GM19463 (cell line): ENCODE measurements around the gene FLNB.

Experiments
- ATAC-seq: cut with Tn5 transposase; IDR thresholded peaks from one replicate; pipeline ENCODE4 v1.9.1; 2021; ENCODE audit warnings: mild to moderate bottlenecking, moderate library complexity; ENCODE audit not compliant: unreplicated experiment

The FLNB gene

GRCh38 chr3:58129041-58129770, 121.0 kb downstream of the FLNB start:
- ATAC-seq = no peak

GRCh38 chr3:58130591-58130990, 122.4 kb downstream of the FLNB start:
- ATAC-seq = no peak

GRCh38 chr3:58131101-58131825, 123.0 kb downstream of the FLNB start:
- ATAC-seq = no peak

GRCh38 chr3:58132850-58133249, 124.6 kb downstream of the FLNB start:
- no peak for ATAC-seq

DNA sequence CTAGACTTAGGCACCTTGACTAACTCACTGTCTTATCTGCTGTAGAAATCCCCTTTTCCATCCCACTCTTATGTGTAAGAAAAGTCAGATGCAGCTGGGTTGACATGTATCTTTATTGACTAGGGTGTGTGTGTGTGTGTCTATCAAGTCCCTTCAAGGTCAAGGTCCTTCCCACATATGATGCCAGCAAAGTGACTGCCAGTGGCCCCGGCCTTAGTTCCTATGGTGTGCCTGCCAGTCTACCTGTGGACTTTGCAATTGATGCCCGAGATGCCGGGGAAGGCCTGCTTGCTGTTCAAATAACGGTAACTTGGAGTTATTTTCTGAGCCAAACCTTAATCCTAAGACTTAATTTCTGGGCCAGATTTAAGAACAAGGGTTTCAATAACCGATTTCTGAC, 126.2 kb downstream of the FLNB start:
- no peak for ATAC-seq

GRCh38 chr3:58135712-58136543, 127.7 kb downstream of the FLNB start:
- ATAC-seq = no peak

GRCh38 chr3:58137306-58137705, 129.1 kb downstream of the FLNB start:
- ATAC-seq = no peak

GRCh38 chr3:58141766-58142345, 133.6 kb downstream of the FLNB start:
- ATAC-seq = no peak

- ATAC-seq = no peak
Measured at GRCh38 chr3:58143417-58144055, 135.3 kb downstream of the FLNB start.

- no peak for ATAC-seq
Measured at GRCh38 chr3:58144478-58145325, 136.5 kb downstream of the FLNB start.

- no peak for ATAC-seq
Measured at GRCh38 chr3:58148049-58148448, 139.8 kb downstream of the FLNB start.

GRCh38 chr3:58150130-58150809, 142.0 kb downstream of the FLNB start:
- no peak for ATAC-seq

DNA sequence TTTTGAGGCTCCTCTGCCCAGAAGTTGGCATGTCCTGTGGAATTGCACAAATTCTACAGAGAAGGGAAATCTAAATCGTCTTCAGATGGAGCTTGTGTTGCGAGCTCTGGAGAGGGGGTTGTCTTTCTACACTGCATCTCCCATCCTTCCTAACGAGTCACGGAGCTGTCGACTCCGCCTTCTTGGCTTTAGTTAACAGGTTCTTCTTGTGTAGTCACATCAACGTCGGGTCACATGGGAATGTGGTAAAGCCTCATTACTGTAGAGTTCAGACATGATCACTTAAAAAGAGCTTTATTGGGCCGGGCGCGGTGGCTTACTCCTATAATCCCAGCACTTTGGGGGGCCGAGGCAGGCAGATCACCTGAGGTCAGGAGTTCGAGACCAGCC, 142.6 kb downstream of the FLNB start:
- ATAC-seq = no peak

DNA sequence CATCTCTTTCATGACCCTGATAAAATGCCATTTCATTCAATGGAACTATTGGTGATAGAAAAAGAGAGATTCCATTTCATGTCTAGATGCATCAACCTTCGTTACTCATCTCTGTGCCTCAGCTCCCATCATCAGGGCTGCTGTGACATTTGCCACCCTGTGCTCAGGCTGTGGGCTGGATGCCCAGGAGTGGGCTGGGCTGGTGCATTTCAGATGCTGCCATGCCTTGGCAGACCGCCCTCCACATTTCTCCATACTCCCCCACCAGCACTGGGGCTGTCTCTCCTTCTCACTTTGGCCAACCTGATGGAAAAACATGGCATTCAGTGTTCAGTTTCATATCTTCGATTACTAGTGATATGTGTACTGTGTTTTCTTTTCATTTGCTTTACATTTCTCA, 143.4 kb downstream of the FLNB start:
- no peak for ATAC-seq

DNA sequence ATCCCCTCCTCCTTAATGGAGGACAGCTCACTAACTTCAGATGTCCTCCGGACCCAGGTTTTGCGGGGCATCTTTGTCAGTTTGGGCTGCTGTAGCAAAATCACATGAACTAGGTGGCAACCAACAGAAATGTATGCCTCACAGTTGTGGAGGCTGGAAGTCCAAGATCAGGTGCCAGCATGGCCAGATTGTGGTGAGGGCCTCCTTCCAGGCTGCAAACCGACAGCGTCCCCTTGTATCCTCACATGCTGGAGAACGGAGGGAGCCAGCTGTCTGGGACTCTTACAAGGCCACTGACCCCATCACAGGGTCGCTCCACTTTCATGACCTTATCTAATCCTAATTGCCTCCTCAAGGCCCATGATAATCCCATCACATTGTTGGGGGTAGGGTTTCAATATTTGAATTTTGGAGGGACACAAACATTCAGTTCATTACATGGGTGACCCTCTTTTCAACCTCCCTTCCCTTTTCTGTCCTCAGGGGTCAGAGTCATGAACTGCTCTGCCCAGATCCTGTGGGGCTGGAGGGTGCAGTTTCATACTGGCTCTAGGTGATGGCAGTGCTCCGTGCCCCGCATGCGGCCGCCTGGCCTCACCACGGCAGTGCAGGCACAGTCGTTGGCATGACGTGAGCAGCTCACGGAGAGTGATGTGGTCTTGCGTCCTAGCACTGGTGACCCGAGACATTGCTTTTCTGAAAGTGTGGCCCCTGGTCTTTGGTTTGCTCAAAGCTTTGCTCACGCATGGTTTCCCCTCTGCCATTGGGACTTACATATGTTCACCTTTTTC, 144.2 kb downstream of the FLNB start:
- ATAC-seq = no peak

- ATAC-seq = no peak
Measured at GRCh38 chr3:58153371-58153770, 145.1 kb downstream of the FLNB start.

DNA sequence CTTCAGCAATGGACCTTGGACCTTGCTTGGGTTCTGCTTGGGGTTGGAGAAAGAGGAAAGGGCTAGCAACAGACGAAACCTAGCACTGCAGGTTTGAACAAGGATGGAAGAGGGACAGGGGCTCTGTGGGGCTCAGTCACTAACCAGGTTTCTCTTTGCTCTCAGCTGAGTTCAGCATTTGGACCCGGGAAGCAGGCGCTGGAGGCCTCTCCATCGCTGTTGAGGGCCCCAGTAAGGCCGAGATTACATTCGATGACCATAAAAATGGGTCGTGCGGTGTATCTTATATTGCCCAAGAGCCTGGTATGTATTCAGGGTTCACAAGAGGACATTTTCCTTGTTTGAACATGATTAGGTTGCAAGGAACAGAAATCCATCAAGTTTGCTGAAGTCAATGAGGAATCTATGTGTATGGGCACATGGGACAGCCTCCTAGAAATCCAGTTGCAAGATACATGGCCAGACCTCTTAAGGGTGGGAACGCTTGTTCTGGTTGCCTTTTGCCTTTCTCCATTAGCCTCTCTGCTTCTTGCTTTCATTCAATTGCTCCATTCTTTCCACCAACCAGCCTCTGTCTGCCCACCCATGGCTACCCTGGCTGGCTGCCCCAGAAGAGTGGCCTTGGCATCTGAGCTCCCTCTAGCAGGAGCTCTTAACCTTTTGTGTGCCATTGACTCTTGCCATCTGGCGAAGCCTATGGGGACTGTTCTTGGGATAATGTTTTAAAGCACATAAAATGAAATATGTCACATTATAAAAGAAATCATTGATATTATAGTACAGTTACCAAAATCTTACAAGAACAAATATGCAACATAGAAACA, 146.6 kb downstream of the FLNB start:
- no peak for ATAC-seq

DNA sequence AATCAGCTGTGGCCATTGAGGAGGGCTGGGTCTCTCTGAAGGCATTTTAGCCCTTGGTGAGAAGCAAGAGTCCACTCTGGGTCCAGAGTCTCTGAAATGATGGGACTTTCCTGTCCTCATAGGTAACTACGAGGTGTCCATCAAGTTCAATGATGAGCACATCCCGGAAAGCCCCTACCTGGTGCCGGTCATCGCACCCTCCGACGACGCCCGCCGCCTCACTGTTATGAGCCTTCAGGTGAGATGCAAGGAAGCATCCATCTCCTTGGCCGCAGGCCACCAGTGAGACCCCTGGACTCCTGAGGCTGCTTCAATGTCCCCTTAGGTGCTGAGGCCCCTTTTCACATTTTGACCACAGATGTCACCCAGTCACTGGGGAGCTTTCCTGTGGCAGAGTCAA, 147.6 kb downstream of the FLNB start:
- no peak for ATAC-seq
